GM12875 (cell line): ENCODE measurements around the gene ISM1.

ENCODE experiments used
- H3K4me3 ChIP-seq: one replicate; pipeline ENCODE4 v1.5.1; 2011; ENCODE audit warnings: low read depth, low read length, control low read depth
- TF ChIP-seq, protein P1 (sequence below): IDR thresholded peaks from 2 replicates; pipeline ENCODE4 v1.5.1; 2011; ENCODE audit warnings: low read depth, mild to moderate bottlenecking, control low read depth, inconsistent platforms, low read length, moderate library complexity, borderline replicate concordance; ENCODE audit not compliant: insufficient read depth

Gene ISM1

DNA sequence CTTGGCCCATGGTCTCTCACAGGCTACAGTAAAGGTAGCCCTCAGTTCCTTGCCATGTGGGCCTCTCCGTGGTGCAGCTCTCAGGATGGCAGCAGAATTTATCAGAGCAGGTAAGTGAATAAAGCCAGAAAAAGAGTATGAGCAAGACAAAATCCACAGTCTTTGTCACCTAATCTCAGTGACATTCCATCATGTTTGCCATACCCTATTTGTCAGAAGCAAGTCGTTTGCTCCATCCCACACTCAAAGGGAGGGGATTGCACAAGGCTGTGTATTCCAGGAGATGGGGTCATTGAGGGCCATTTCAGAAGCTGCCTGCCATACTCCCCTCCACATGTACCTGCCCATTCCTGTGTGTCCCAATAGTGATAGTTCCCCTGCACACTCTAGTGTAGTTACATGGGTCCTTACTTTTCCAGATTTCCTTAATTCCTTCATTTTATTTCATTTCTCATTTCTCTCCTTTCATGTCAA lies 24.2 kb downstream of the ISM1 start:
- no peak overlapping the region for H3K4me3 ChIP-seq
- TF ChIP-seq, protein P1, sequence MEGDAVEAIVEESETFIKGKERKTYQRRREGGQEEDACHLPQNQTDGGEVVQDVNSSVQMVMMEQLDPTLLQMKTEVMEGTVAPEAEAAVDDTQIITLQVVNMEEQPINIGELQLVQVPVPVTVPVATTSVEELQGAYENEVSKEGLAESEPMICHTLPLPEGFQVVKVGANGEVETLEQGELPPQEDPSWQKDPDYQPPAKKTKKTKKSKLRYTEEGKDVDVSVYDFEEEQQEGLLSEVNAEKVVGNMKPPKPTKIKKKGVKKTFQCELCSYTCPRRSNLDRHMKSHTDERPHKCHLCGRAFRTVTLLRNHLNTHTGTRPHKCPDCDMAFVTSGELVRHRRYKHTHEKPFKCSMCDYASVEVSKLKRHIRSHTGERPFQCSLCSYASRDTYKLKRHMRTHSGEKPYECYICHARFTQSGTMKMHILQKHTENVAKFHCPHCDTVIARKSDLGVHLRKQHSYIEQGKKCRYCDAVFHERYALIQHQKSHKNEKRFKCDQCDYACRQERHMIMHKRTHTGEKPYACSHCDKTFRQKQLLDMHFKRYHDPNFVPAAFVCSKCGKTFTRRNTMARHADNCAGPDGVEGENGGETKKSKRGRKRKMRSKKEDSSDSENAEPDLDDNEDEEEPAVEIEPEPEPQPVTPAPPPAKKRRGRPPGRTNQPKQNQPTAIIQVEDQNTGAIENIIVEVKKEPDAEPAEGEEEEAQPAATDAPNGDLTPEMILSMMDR, result no peak

DNA sequence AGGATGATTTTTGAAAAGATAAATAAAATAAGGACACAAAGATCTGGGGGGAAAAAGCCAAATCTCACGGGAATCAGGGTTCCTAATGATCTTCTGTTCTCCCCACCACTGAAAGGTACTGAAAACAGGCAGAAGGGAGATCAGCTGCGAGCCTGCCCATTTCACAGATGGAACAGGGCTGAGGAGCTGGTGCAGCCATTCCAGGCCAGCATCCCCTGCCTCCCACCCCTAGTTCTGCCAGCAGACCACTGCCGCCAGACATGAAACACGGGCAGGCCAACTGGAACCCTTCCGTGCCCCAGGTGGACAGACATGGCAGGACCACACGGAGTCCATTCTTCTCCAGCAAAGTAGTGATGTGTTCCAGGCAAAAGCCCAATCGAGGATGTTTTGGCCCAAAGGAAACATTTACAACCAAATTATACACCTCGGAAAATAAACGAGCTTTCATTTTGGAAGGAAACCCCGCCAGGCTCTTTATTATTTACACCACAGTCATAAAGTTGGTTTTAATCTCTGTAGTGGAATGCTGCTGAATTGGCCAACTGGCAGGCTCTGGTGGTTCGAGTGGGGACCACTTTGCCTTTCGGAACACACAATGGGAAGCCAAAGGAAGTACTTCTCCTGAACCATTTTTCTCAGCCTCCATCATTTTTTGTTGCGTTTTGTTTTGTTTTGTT lies 28.2 kb downstream of the ISM1 start:
- TF ChIP-seq, protein P1, result no peak
- no peak overlapping the region for H3K4me3 ChIP-seq

DNA sequence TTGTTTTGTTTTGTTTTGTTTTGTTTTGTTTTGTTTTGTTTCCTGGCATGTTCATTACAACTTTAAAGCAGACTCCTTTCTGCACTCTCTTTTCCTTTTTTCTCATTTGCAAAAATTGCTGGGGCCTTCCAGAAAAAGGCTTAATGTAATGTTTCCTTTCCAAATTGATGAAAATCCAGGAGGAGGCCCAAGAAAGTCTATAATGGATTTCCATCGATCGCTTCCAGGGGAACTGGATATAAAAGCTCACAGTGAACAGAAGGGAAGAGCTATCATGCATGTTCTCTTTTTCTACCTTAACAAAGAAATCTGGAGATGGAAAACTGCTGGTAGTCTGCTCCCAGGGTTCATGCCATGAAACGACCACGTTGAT lies 28.7 kb downstream of the ISM1 start:
- TF ChIP-seq, protein P1, result no peak
- H3K4me3 ChIP-seq, result no peak overlapping the region

DNA sequence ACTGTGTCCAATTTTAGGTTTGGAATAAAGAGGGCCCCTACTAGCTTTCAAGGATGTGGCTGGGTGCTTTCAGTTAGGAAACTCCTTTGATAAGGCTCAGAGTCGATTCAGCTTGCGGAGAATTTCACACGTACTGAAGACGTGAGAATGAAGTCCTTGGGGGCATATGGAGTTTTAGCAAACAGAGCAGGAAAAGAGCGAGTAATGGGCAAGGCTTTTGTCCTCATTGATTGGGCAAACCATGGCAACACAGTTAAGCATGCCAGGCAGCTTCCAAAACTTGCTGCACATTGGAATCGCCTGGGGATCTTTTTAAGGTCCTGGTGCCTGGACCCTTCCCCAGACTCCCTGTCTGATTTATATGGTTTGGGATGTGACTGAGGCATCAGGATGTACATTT lies 29.2 kb downstream of the ISM1 start:
- H3K4me3 ChIP-seq, result no peak overlapping the region
- TF ChIP-seq, protein P1, result no peak

DNA sequence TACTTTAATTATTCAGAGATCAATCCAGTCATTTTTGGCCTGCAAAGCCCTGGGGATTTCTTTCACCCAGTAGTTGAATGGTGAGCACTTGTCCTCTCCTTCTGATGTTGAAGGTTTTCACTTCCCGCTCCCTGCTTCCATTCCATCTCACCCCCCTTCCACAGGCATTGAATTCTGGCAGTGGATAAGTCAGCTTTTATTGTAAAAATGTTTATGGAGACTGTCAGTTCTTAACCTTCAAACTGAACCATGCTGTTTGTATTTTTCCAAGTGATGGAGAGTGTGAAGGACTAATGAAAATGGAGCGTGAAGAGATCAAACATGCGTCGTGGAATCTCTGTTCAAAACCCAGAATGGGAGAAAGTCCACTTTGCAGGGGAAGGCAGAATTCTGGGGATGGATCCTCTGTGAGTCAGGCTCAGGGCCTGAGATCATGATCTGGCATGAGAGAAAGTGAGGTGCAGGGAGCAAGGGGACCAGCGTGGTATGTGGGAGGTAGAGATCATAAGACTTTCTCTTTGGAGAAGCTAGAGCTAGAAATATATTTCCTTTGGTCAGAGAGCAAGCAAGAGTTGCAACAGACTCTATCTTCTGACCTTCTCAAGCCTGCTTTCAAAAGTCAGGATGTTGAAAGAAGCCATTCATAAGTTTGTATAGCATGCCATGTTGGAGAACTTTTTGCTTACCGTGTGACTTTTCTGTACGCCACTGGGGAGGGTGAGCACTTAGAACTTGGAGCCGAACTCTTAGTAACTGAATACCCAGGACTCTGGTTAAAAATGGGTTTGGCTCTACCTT lies 30.2 kb downstream of the ISM1 start:
- TF ChIP-seq, protein P1, result no peak
- H3K4me3 ChIP-seq, result no peak overlapping the region

DNA sequence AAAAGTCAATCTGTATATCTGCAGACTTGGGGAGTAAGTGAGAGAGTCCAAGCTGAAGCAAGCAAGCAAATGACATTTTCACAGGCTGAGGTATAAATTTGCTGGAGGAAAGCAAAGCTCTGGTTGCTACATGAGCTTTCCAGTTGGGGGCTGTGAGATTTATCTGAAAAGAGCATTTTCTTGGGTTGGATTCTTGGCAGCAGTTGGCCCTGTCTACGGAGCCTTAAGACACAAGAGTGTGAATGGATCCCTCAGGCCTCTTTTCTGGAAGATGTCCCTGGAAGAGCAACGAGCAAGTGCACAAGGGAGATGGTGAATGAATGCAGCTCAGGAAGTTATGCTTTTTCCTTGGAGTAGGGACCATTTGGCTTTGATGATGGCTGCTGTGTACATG lies 30.8 kb downstream of the ISM1 start:
- TF ChIP-seq, protein P1, result no peak
- H3K4me3 ChIP-seq, result no peak overlapping the region

DNA sequence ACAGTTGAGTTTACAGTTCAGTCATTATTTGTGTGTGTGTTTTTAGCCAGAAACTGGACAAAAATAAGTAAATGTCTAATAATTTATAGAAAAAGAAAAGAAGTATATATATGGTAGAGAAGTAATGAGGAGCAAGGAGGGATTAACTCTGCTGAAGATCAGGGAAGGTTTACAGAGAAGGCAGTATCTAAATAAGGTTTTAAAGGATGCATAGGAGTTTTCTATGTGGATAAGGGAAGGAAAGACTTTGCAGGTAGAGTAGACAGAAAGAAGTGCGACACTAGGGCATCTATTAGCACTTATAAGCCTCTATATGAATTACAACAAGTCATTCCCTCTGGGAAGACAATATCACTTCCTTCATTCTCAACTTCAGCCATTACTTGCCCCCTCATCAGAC lies 34.3 kb downstream of the ISM1 start:
- TF ChIP-seq, protein P1, result no peak

More for the DNA sequence above, 34.3 kb downstream of the ISM1 start:
- H3K4me3 ChIP-seq, result no peak overlapping the region
